Naive B cell (primary cell): Measurements from ENCODE around the gene MTG2. TPM values are rescaled to one million over a fixed set of nuclear protein-coding genes. Genes with fewer than 3 reads are reported as not detected.

ENCODE experiments used
- ATAC-seq, 2 donors: fragments of 150-1000 bp; cut with Tn5 transposase; 2 replicates each; pipeline ENCODE4 v1.10.0; 2021; ENCODE audit warnings: low read depth in 2 of 2, mild to moderate bottlenecking in 2 of 2, moderate library complexity in 2 of 2
- DNase-seq: peaks from one replicate; pipeline ENCODE4 v3.0.0; 2022
- H3K27ac Mint-ChIP-seq, 6 donors: one replicate each; pipeline ENCODE4 v1.8.0; 2020 to 2022; ENCODE audit warnings: mild to moderate bottlenecking in 6 of 6, mixed read lengths in 6 of 6, moderate library complexity in 5 of 6, inconsistent platforms in 2 of 6
- H3K27me3 Mint-ChIP-seq, 3 donors: one replicate each; pipeline ENCODE4 v1.8.0; 2021 to 2022; ENCODE audit warnings: mixed read lengths in 3 of 3, mild to moderate bottlenecking in 1 of 3
- H3K36me3 Mint-ChIP-seq, 2 donors: one replicate each; pipeline ENCODE4 v1.8.0; 2020 to 2022; ENCODE audit warnings: mixed read lengths in 2 of 2, inconsistent platforms in 1 of 2, mild to moderate bottlenecking in 1 of 2
- H3K4me1 Mint-ChIP-seq, 3 donors: one replicate each; pipeline ENCODE4 v1.8.0; 2020 to 2022; ENCODE audit warnings: mixed read lengths in 3 of 3, inconsistent platforms in 1 of 3, mild to moderate bottlenecking in 1 of 3, moderate library complexity in 1 of 3
- H3K4me3 Mint-ChIP-seq, 8 donors: one replicate each; pipeline ENCODE4 v1.8.0; 2020 to 2022; ENCODE audit warnings: mild to moderate bottlenecking in 8 of 8, mixed read lengths in 8 of 8, moderate library complexity in 8 of 8, inconsistent platforms in 2 of 8
- H3K9me3 Mint-ChIP-seq, 7 donors: one replicate each; pipeline ENCODE4 v1.8.0; 2020 to 2022; ENCODE audit warnings: mixed read lengths in 7 of 7, mild to moderate bottlenecking in 5 of 7, inconsistent platforms in 2 of 7, moderate library complexity in 1 of 7
- polyA plus RNA-seq, 6 donors: library from polyadenylated mRNA; unstranded; fragments of 300-500 nt; fragmentation: Illumina TruSeq; gene quantifications; one replicate each; pipeline ENCODE4 v1.2.3, GENCODE V29; 2021; ENCODE audit warnings: low read depth in 6 of 6

MTG2 gene
- polyA plus RNA-seq, 6 donors from 2014 or later: 12.7 to 19.1 (median 16.3) TPM

DNA sequence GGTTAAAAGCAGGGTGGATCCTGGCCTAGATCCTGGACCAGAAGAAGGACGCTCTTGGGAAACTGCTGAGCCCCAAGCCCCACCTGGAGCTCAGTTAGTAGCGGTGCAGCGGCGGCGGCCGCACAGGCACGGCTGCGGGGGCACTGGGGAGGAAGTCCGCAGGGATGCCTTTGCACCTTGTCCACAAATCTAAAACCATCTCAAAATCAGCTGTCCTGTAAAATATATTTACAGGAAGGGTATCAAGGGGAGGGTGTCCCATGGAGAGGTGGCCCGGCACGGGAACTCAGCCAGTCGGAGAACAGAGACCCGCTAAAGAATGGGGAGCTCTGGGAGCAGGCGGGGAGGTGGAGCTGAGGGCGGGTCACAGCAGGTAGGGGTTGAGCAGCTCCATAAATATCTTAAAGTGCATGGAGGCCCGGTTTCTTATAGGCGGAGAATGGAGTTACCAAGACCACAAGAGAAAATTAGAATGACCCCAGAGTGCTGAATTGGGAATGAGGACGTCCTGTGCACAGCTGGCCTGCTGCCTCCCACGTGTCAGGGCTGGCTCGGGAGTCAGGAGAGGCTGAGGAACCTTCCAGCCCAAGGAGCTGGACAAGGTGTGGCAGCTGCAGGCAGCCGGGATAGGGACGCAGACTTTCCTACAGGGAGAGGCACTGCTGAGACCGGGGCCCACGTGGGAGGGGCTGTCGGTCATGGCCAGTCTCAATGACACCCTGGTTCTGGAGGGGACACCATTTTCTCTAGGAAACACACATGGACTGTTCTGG, 8.0 kb downstream of the MTG2 start:
- Mint-ChIP-seq H3K4me1 (peaks cover 10 to 31% (median 14%) of the 10 kb centered on the region in 3 donors), H3K36me3 (peaks cover 0 to 7% of the 10 kb centered on the region in 2 donors), H3K27ac (no peak overlapping the region), H3K27me3 (no peaks in the 10 kb centered on the region), H3K9me3 (no peaks in the 10 kb centered on the region), H3K4me3 (peak overlapping the region in 1 of 8 donors; percentile 37)
- DNase-seq (no peak), ATAC-seq (no peak)

DNA sequence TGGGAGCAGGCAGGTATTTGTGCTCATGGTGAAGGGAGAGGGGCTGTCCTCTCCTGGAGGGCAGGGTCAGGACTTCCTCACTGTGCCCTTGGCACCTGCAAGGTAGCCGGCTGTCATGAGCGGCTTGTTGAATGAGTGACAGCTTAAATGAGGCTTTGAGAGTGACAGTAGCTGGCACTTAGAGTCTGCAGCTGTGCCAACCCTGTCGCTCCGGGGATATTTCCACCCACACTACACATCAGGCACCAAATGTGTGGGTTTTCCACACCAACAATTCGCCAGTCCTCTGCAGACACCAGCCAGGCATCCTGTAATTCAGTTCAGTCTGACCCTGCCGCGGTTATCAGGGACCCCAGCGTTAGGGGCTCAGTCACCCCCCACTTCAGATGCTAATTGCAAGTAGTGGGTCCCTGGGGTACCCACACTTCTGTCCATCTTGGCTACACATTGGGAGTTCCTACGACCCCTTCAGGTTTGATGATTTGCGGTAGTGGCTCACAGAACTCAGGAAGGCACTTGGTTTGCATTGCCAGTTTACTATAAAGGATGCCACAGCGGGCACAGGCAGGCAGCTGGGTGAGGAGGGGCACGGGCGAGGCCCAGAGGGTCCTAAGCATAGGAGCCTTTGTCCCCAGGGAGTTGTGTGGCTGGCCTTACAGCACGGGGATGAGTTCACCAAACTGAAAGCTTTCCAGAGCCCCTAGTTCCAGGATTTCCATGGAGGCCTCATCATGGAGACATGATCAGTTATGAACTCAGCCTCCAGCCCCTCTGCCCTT, 9.1 kb downstream of the MTG2 start:
- Mint-ChIP-seq H3K4me3 (no peak overlapping the region), H3K27me3 (no peaks in the 10 kb centered on the region), H3K27ac (peak overlapping the region in 1 of 6 donors; percentile 12), H3K36me3 (peaks cover 0 to 8% of the 10 kb centered on the region in 2 donors), H3K9me3 (no peaks in the 10 kb centered on the region), H3K4me1 (peaks cover 6 to 26% (median 11%) of the 10 kb centered on the region in 3 donors)
- DNase-seq (no peak), ATAC-seq (no peak)

DNA sequence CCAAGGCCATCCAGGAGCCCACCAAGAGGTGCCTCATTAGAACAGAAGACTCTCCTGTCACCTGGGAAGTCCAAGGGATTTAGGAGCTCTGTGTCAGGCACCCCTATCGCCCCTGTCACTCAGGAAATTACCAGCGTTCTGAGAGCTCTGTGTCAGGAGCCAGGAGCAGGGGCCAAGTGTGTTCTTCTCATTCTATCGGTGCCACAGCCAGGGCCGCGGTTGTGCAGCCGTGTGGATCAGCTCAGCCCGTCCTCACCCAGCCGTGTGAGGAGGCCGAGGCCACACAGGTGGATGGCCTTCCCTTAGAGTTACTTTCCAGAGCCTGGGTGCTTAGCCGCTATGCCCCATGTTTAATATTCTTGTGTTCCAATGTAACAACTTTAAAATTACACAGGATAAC, 9.8 kb downstream of the MTG2 start:
- no peak for ATAC-seq
- no peak overlapping the region for H3K27ac Mint-ChIP-seq
- H3K27me3 Mint-ChIP-seq: no peaks in the 10 kb centered on the region
- H3K36me3 Mint-ChIP-seq: peaks cover 0 to 8% of the 10 kb centered on the region in 2 donors
- no peaks in the 10 kb centered on the region for H3K9me3 Mint-ChIP-seq
- H3K4me1 Mint-ChIP-seq: peaks cover 2 to 22% (median 7%) of the 10 kb centered on the region in 3 donors
- DNase-seq: no peak
- H3K4me3 Mint-ChIP-seq: no peak overlapping the region

DNA sequence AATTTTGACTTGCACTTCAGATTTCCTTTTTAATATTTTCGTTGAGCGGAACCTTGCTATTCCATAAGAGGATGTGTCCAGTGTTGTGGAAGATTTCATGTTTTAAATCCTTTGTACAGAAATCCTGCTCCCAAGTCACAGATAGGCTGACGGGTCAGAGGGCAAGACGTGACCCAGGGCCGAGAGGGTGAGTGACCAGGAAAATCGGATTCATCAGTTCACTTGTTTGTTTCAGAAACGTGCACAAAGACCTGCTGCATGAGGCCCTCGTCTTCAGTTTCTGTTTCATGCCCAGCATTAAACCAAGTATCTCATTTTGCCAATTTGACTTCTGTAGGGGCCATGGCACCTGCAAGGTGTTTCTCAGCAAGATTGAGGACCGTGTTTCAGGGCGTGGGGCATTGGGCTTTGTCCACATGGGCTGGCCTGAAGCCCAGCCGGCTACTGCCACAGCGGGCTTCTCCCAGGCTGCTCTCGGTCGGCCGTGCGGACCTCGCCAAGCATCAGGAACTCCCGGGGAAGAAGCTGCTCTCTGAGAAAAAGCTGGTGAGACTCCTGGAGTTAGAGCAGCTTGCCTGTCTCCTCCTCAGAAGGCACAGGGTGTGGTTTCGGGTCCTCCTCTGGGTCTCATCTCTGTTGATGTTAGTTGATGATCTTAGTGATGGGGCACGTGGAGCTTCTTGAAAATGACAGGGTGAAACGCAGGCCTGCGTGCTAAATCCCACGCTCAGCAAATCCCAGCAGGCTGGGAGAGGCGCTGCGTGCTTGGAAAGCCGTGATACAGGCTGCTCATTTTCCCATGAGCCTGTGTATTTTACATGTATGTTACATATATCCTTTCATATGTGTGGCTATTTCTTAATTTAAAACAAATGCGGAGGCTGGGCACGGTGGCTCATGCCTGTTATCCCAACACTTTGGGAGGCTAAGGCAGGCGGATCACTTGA, 10.5 kb downstream of the MTG2 start:
- no peaks in the 10 kb centered on the region for H3K9me3 Mint-ChIP-seq
- DNase-seq: no peak
- H3K4me3 Mint-ChIP-seq: no peak overlapping the region
- H3K4me1 Mint-ChIP-seq: peaks cover 0 to 14% (median 4%) of the 10 kb centered on the region in 3 donors
- peaks cover 0 to 8% of the 10 kb centered on the region in 2 donors for H3K36me3 Mint-ChIP-seq
- H3K27ac Mint-ChIP-seq: no peak overlapping the region
- no peaks in the 10 kb centered on the region for H3K27me3 Mint-ChIP-seq
- no peak for ATAC-seq

DNA sequence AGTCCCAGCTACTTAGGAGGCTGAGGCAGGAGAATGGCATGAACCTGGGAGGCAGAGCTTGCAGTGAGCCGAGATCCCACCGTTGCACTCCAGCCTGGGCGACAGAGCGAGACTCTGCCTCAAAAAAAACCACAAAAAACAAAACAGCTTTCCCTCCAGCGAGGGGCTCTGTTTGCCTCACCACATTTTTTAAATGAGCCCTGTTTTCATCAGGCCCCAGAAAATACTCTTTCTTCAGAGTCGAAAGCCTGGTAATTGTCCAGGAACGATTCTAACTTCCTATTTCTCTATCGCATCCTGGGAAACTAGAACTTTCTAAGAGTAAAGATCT, 12.2 kb downstream of the MTG2 start:
- H3K4me1 Mint-ChIP-seq: peaks cover 0 to 11% (median 2%) of the 10 kb centered on the region in 3 donors
- peaks cover 4 to 16% of the 10 kb centered on the region in 2 donors for H3K36me3 Mint-ChIP-seq
- DNase-seq (no peak), ATAC-seq (no peak)
- H3K27ac Mint-ChIP-seq: no peak overlapping the region
- no peak overlapping the region for H3K4me3 Mint-ChIP-seq
- H3K9me3 Mint-ChIP-seq: no peaks in the 10 kb centered on the region
- H3K27me3 Mint-ChIP-seq: no peaks in the 10 kb centered on the region

DNA sequence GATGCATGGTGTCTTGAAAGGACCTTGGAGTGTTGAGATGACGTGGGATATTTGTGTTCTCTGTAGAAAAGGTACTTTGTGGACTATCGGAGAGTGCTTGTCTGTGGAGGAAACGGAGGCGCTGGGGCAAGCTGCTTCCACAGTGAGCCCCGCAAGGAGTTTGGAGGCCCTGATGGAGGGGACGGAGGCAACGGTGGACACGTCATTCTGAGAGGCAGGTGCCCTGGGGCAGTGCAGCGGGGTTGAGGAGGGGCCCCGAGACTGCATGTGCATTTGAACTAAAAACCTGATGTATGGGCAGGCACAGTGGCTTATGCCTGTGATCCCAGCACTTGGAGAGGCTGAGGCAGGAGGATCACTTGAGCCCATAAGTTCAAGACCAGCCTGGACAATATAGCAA, 12.9 kb downstream of the MTG2 start:
- Mint-ChIP-seq H3K27me3 (no peaks in the 10 kb centered on the region), H3K4me1 (peaks cover 0 to 6% (median 5%) of the 10 kb centered on the region in 3 donors), H3K27ac (peak overlapping the region in 1 of 6 donors; percentile 75), H3K4me3 (no peak overlapping the region), H3K36me3 (peaks cover 4 to 16% of the 10 kb centered on the region in 2 donors), H3K9me3 (no peaks in the 10 kb centered on the region)
- DNase-seq (no peak), ATAC-seq (no peak)

DNA sequence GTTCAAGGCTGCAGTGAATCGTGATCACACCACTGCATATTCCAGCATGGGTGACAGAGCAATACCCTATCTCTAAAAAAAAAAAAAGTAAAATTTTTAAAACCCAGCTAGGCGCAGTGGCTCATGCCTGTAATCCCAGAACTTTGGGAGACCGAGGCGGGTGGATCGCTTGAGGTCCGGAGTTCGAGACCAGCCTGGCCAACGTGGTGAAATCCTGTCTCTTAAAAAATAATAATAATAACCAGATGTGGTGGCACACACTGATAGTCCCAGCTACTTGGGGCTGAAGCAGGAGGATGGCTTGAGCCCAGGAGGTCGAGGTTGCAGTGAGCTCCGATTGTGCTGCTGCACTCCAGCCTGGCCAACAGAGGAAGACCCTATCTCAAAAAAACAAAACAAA, 13.5 kb downstream of the MTG2 start:
- Mint-ChIP-seq H3K36me3 (peaks cover 4 to 16% of the 10 kb centered on the region in 2 donors), H3K4me3 (no peak overlapping the region), H3K4me1 (peaks cover 1 to 12% (median 10%) of the 10 kb centered on the region in 3 donors), H3K9me3 (no peaks in the 10 kb centered on the region), H3K27ac (no peak overlapping the region), H3K27me3 (no peaks in the 10 kb centered on the region)
- no peak for DNase-seq
- ATAC-seq: no peak

DNA sequence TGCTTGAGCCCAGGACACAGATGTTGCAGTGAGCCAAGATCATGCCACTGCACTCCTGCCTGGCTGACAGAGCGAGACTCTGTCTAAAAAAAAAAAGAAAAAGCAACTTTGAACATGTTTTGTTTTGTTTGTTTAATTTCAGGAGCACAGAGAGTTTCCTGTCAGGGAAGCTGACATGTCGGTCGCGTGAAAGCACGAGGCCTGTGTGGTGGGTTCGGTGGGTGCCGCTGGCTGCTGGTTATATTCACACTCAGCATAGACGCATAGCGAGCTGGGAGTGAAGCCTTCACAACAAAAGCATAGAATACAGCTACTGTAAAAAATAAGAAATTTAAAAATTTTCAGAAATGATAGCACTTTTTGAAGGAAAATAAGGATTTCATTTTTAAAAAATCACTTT, 14.5 kb downstream of the MTG2 start:
- Mint-ChIP-seq H3K9me3 (no peaks in the 10 kb centered on the region), H3K4me3 (no peak overlapping the region), H3K36me3 (peaks cover 4 to 16% of the 10 kb centered on the region in 2 donors), H3K27ac (no peak overlapping the region), H3K4me1 (peaks cover 11 to 22% (median 20%) of the 10 kb centered on the region in 3 donors), H3K27me3 (no peaks in the 10 kb centered on the region)
- DNase-seq (no peak), ATAC-seq (no peak)

DNA sequence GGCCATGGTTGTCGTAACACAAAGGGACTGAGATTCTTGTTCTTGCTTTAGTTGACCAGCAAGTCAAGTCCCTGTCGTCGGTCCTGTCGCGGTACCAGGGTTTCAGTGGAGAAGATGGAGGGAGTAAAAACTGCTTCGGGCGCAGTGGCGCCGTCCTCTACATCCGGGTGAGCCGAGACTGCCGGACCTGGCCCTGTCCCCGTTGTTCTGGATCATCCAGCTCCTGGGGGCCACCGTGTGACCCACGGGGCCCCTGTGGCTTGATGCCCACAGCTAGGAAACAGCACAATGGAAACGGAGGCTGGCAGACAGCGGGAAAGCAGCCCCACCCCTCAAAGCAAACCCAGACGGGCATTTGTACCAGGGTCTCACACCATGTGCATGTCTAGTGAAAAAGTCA, 15.0 kb downstream of the MTG2 start:
- ATAC-seq (no peak), DNase-seq (no peak)
- Mint-ChIP-seq H3K27me3 (no peaks in the 10 kb centered on the region), H3K4me3 (no peak overlapping the region), H3K36me3 (peaks cover 4 to 16% of the 10 kb centered on the region in 2 donors), H3K4me1 (peaks cover 11 to 24% (median 22%) of the 10 kb centered on the region in 3 donors), H3K27ac (no peak overlapping the region), H3K9me3 (no peaks in the 10 kb centered on the region)

DNA sequence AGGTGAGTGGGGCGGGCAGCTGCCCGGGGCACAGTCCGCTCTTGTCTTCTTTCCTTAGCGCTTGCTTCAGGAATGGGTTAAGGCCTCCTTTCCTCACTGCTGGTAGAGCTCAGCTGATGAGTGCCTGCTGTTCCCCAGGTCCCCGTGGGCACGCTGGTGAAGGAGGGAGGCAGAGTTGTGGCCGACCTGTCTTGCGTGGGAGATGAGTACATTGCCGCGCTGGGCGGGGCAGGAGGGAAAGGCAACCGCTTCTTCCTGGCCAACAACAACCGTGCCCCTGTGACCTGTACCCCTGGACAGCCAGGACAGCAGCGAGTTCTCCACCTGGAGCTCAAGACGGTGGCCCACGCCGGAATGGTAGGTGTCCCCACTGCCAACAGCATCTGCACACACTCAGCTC, 15.7 kb downstream of the MTG2 start:
- no peaks in the 10 kb centered on the region for H3K27me3 Mint-ChIP-seq
- DNase-seq (no peak), ATAC-seq (no peak)
- H3K36me3 Mint-ChIP-seq: peaks cover 4 to 16% of the 10 kb centered on the region in 2 donors
- H3K4me1 Mint-ChIP-seq: peaks cover 15 to 31% (median 28%) of the 10 kb centered on the region in 3 donors
- H3K9me3 Mint-ChIP-seq: no peaks in the 10 kb centered on the region
- no peak overlapping the region for H3K27ac Mint-ChIP-seq
- H3K4me3 Mint-ChIP-seq: no peak overlapping the region

DNA sequence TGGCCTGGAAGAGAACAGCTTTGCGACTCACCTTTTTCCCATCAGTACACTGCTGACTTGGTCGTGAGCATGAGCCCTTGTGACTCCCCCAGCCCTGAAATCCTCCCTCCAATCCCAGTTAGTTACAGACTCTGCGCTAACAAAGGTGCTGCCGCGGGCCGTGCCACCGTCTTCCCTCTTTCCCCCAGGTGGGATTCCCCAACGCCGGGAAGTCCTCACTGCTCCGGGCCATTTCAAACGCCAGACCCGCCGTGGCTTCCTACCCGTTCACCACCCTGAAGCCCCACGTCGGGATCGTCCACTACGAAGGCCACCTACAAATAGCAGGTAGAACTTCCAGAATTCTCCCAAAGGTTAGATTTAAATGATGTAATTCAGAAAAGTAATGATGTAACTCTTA, 16.1 kb downstream of the MTG2 start:
- DNase-seq: no peak
- peak overlapping the region in 1 of 6 donors; percentile 66 for H3K27ac Mint-ChIP-seq
- no peaks in the 10 kb centered on the region for H3K9me3 Mint-ChIP-seq
- peaks cover 18 to 33% (median 32%) of the 10 kb centered on the region in 3 donors for H3K4me1 Mint-ChIP-seq
- no peaks in the 10 kb centered on the region for H3K27me3 Mint-ChIP-seq
- peak overlapping the region in 1 of 8 donors; percentile 42 for H3K4me3 Mint-ChIP-seq
- ATAC-seq: no peak
- peaks cover 4 to 16% of the 10 kb centered on the region in 2 donors for H3K36me3 Mint-ChIP-seq

DNA sequence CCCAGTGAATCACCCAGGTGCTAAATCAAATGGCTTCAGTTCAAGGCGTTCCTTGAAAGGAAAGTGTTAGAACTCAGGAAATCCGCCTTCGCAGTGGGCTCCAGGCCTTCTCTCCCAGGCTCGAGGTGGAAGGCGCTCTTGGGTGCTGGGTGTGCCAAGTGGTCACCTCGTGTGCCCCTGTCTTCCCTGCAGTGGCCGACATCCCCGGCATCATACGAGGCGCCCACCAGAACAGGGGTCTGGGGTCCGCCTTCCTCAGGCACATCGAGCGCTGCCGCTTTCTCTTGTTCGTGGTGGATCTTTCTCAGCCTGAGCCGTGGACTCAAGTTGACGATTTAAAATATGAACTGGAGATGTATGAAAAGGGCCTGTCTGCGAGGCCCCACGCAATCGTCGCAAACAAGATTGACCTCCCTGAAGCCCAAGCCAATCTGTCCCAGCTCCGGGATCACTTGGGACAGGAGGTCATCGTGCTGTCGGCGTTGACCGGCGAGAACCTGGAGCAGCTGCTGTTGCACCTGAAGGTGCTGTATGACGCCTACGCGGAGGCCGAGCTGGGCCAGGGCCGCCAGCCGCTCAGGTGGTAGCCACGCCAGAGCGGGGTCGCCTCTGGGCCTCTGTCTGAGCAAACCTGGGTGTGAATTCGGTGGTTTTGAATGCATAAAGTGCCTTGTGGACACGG, 17.8 kb downstream of the MTG2 start:
- H3K27ac Mint-ChIP-seq: no peak overlapping the region
- ATAC-seq (no peak), DNase-seq (no peak)
- H3K36me3 Mint-ChIP-seq: peaks cover 4 to 11% of the 10 kb centered on the region in 2 donors
- H3K4me1 Mint-ChIP-seq: peaks cover 18 to 33% (median 29%) of the 10 kb centered on the region in 3 donors
- H3K9me3 Mint-ChIP-seq: no peaks in the 10 kb centered on the region
- H3K4me3 Mint-ChIP-seq: peak overlapping the region in 2 of 8 donors; percentile 37 to 78
- H3K27me3 Mint-ChIP-seq: no peaks in the 10 kb centered on the region
